Osteocyte (in vitro differentiated cells): Measurements from ENCODE around the gene OSGIN1. TPM values are rescaled to one million over a fixed set of nuclear protein-coding genes. Genes with fewer than 3 reads are reported as not detected.

Experiments
- DNase-seq: peaks from one replicate; pipeline ENCODE4 v3.0.0; 2021; ENCODE audit warnings: mixed read lengths; ENCODE audit not compliant: unreplicated experiment; ENCODE audit errors: extremely low spot score
- H3K27ac Mint-ChIP-seq: one replicate; pipeline ENCODE4 v1.8.0; 2021; ENCODE audit warnings: mild to moderate bottlenecking, mixed read lengths; ENCODE audit not compliant: unreplicated experiment
- H3K27me3 Mint-ChIP-seq: one replicate; pipeline ENCODE4 v1.8.0; 2021; ENCODE audit warnings: mixed read lengths; ENCODE audit not compliant: unreplicated experiment
- H3K36me3 Mint-ChIP-seq: one replicate; pipeline ENCODE4 v1.8.0; 2021; ENCODE audit warnings: mixed read lengths; ENCODE audit not compliant: unreplicated experiment
- H3K4me1 Mint-ChIP-seq: one replicate; pipeline ENCODE4 v1.8.0; 2021; ENCODE audit warnings: mixed read lengths; ENCODE audit not compliant: unreplicated experiment
- H3K4me3 Mint-ChIP-seq: one replicate; pipeline ENCODE4 v1.8.0; 2021; ENCODE audit warnings: mild to moderate bottlenecking, moderate library complexity, mixed read lengths; ENCODE audit not compliant: unreplicated experiment
- H3K9me3 Mint-ChIP-seq: one replicate; pipeline ENCODE4 v1.8.0; 2021; ENCODE audit warnings: mixed read lengths; ENCODE audit not compliant: unreplicated experiment
- CTCF ChIP-seq: fragments of 200-600 bp; sonication (generic); IDR thresholded peaks from 2 replicates; pipeline ENCODE4 v1.5.0; 2021; ENCODE audit warnings: antibody characterized with exemption, mild to moderate bottlenecking, moderate library complexity
- total RNA-seq: library from RNA; stranded (reverse); gene quantifications from 2 replicates; pipeline ENCODE4 v1.2.1, GENCODE V29; 2021

Gene OSGIN1
- total RNA-seq, 1 donor from 2014 or later, result 1.3 TPM

DNA sequence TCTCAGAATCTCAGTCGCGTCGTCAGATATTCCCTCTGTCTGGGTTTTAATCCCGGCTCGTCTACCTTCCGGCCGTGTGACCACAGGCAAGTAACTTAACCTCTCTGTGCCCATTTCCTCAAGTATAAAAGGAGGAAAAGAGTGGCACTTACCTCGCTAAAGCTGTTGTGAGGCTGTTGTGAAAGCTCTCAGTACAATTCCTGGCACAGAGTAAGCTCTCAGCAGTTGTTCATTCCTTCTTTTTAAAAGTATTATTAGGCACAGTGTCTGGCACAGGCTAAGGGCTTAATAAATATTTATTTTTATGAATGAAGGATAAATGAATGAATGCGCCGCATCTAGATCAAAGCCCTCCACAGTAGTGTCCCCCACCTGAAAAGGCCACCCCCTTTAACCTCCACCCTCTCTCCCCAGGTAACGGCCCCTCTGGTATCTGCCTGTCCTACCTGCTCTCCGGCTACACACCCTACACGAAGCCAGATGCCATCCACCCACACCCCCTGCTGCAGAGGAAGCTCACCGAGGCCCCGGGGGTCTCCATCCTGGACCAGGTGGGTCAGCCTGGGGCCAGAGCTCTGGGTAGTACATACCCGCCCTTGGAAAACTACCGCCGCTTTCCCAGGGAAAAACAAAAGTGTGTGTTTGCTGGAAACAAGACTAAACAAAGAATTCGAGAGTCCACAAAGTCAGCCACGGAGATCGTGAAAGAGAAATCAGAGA is 6.0 kb downstream of the OSGIN1 start:
- H3K27ac Mint-ChIP-seq, result no peak overlapping the region

DNA sequence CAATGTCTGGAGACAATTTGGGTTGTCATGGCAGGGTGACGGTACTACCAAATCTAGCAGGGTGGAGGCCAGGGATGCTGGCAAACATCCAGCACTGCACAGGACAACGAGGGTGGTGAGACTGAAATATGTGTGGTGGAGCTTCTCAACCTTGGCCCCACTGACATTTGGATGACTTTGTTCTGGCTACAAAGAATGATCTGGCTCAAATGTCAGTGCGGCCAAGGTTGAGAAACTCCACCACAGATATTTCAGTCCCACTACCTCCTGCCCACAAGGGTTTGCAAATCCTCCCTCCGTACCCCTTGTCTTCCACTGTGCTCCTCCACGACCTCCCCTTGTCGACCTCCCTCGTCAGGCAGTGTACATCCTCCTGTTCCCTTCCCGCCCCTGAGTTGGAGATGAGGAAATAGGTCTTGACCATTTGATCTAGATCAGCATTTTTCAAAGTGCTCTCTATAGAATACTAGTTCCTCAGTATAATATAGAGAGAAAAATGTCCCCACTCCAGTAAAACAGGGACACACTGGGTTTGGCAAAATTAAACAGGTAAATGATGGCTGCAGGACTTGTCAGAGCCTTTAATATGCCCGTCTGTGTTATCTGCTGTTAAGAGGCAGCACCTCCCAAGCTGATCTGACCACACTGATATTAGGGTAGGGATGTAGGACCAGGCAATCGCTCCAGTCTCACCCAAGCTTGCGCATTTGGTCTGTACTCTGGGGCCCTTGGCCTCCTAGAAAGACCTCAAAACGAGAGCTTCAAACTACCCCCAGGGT is 6.8 kb downstream of the OSGIN1 start:
- Mint-ChIP-seq H3K9me3 (no peaks in the 10 kb centered on the region), H3K27ac (no peak overlapping the region), H3K4me3 (no peak overlapping the region), H3K27me3 (no peaks in the 10 kb centered on the region), H3K4me1 (peaks cover under 1% of the 10 kb centered on the region), H3K36me3 (no peaks in the 10 kb centered on the region)
- TF ChIP-seq CTCF, result no peak
- no peak for DNase-seq

More for the DNA sequence above, 6.0 kb downstream of the OSGIN1 start:
- H3K4me3 Mint-ChIP-seq, result no peak overlapping the region
- TF ChIP-seq CTCF, result no peak
- DNase-seq, result no peak
- H3K4me1 Mint-ChIP-seq, result peaks cover 9% of the 10 kb centered on the region
- H3K27me3 Mint-ChIP-seq, result no peaks in the 10 kb centered on the region
- no peaks in the 10 kb centered on the region for H3K36me3 Mint-ChIP-seq
- no peaks in the 10 kb centered on the region for H3K9me3 Mint-ChIP-seq

- Mint-ChIP-seq H3K27ac (no peak overlapping the region), H3K36me3 (no peaks in the 10 kb centered on the region), H3K4me3 (no peak overlapping the region), H3K27me3 (no peaks in the 10 kb centered on the region), H3K4me1 (no peaks in the 10 kb centered on the region), H3K9me3 (no peaks in the 10 kb centered on the region)
- no peak for TF ChIP-seq CTCF
- no peak for DNase-seq
Measured at GRCh38 chr16:83960521-83961249, 7.6 kb downstream of the OSGIN1 start.

DNA sequence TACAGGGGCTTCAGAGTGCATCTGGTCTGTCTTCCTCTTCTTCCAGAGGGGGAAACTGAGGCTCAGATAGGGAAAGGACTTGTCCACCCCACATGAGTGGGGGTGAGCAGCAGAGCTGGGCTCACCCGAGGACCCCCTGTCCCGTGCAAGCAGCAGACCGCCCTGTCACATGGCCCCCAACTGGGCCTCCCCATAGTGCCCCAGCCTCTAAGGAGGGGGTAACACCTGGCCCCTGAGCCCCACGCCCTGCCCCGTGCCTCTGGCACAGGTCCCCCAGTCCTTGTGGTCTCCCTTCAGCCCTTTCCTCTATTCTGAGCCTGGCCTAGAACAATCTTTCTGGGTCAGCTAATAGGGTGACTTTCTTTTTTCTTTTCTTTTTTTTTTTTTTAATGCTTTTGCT is 8.6 kb downstream of the OSGIN1 start:
- Mint-ChIP-seq H3K27me3 (no peaks in the 10 kb centered on the region), H3K27ac (no peak overlapping the region), H3K9me3 (no peaks in the 10 kb centered on the region)

More for the DNA sequence above, 8.6 kb downstream of the OSGIN1 start:
- no peaks in the 10 kb centered on the region for H3K4me1 Mint-ChIP-seq
- DNase-seq, result no peak
- no peaks in the 10 kb centered on the region for H3K36me3 Mint-ChIP-seq
- TF ChIP-seq CTCF, result no peak
- no peak overlapping the region for H3K4me3 Mint-ChIP-seq
